NCI-H524 treated with DMSO at 0.1 percent for 48 hours (cell line): ENCODE data around the gene HECTD3.
A peak's percentile ranks its signal among the peaks of the same experiment; 100 is the strongest.
"Not testable (repeated sequence)": the region's sequence is repeated elsewhere in the genome, so short reads cannot be mapped to it uniquely, and the experiment has no call there.

Experiments used
- DNase-seq: peaks from one replicate; lab custom pipeline; 2025; lab: John Stamatoyannopoulos, UW

HECTD3 gene

DNA sequence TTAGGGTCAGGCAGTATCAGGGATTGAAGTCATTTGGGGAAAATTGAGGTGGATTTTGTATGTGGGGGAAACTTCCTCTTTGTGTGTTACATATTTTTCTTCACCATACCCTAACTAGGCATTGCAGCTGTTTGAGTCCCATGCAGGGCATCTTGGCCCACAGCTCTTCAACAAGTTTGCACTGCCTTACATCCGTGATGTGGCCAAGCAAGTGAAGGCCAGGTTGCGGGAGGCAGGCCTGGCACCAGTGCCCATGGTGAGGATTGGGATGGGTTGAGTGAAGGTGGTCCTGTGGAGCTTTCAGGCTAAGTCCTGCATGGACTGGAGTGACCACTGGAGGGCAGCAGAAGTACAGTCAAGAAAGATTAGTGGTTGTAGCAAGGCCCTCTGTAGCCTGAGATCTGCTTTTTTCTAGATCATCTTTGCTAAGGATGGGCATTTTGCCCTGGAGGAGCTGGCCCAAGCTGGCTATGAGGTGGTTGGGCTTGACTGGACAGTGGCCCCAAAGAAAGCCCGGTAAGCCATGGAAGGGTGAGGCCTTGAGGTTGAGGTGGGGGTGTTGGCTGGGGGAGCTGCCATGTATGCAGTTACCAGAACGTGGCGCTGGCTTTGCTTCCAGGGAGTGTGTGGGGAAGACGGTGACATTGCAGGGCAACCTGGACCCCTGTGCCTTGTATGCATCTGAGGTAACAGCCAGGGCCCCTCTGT, 3.4 kb upstream of the HECTD3 start:
- DNase-seq = peak; percentile 28

DNA sequence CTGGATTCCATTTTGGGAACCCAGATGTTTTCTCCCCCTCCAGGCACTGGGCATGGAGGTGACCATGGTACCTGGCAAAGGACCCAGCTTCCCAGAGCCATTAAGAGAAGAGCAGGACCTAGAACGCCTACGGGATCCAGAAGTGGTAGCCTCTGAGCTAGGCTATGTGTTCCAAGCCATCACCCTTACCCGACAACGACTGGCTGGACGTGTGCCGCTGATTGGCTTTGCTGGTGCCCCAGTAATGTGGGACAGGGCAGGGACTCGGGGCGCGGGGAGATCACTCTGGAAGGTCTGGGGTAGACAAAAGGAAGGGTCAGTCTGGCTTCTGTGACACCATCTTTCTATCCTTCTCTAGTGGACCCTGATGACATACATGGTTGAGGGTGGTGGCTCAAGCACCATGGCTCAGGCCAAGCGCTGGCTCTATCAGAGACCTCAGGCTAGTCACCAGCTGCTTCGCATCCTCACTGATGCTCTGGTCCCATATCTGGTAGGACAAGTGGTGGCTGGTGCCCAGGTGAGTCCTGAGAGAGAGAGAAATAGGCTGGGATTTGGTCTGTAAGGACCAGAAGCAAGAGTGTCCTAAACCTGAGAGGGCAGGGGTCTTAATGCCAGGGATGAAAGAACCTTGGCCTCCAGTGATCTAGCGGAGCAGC, 2.6 kb upstream of the HECTD3 start:
- DNase-seq = no peak

- DNase-seq = no peak
Observed at GRCh38 chr1:45012639-45013278, 1.6 kb upstream of the HECTD3 start.

DNA sequence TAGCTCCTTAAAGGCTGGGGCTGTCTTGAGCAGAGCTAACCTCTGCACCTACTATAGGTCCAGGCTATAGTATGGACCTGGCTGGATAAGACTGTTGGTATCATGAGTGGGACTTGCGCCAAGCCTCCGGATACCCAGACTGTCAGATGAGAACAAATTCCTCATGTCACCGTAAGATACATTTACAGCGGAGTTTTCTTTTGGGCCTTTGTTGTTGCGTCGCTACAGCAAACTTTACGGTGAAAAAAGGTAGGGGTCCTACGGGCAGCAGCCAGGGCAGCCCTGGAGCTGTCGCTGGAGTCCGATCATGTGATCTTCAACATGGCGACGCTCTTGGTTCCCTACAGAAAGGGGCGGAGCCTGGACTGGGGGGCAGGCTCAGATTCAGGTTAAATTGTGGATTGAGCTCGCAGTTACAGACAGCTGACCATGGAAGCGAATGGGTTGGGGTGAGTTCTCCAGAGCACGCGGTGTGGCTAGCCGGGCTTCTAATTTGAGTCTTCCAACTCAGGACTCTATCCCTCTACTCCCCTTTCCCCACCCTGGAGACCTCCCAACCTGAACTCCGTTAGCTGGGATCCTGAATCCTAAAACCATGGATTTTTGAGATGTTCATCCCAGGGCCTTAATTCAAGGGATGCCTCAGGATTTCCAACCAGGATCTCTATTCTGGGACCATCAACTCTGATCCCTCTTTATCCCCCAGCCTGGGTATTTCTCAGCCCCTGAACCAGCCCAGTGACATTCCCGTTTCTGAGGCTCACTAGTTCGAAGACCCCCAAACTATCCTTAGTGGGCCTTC, 914 bp upstream of the HECTD3 start, which contains the start of gene UROD:
TSS of gene UROD (plus strand) at position 418 of the 802 bp plus-strand sequence. CDS start at position 430, 12 bp downstream.
- peak; percentile 76 for DNase-seq

- no peak for DNase-seq
Observed at GRCh38 chr1:45009956-45010854, 919 bp downstream of the HECTD3 start.

GRCh38 chr1:45009296-45009865, 1.7 kb downstream of the HECTD3 start:
- no peak for DNase-seq

GRCh38 chr1:45008516-45008915, 2.6 kb downstream of the HECTD3 start:
- DNase-seq = no peak

GRCh38 chr1:45008076-45008475, 3.0 kb downstream of the HECTD3 start:
- no peak for DNase-seq

DNA sequence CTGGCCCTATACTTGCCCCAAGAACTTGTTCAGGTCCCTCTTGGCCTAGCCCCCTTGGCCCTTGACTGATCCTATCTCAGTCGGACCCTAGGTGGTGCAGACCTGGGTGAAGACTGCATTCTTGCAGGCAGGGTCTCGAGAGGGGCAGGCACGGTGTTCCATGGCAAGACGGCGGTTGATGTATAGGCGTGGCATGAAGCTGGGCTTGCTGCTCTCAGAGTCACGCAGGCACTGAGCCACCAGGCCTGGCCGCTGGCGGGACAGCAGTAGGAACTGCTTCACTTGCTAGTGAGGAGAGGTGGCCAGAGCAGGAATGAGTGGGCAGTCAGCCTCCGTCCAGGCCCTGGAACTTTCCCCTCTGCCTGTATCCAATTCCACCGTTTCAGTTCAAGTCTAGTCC, 3.8 kb downstream of the HECTD3 start:
- DNase-seq = no peak

DNA sequence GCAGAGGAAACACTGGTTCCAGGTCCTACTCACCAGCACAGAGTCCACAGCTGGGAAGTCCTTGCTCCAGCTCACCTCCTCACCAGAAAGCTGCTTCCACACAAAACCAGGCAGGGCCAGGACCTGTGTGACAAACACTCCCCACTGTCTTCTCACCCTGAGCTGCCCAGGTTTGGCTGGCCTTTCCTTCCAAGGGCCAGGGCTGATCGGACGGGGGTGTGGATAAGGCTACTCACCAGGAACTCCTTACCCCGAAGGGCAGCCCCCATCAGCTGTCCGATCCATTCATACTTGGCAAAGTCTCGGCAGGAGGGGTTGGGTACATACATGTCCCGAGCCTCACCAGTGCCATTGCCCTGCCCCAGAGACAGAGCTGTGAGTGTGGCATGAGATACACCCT, 5.4 kb downstream of the HECTD3 start:
- no peak for DNase-seq

GRCh38 chr1:45004281-45004920, 6.7 kb downstream of the HECTD3 start:
- no peak for DNase-seq

DNA sequence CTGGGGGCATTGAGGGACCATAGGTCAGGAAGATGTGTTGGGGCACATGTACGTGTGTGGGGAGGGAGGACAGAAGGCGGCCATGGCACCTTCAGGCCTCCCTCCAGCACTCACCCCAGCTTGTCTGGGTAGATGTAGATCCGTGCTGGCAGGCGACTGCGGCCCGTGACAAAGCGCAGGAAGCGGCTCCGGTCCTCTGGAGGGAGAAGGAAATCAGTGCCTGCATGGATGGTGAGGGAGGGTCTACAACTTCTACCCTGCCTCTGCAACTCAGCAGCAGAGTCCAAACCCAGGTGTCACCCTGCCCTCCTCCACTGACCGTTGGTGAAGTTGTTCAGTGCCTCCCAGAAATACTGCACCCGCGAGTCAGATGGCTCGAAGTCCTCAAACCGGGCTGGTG, 7.4 kb downstream of the HECTD3 start:
- no peak for DNase-seq

- DNase-seq = no peak
Observed at GRCh38 chr1:45002650-45003645, 8.2 kb downstream of the HECTD3 start.

GRCh38 chr1:45001576-45001975, 9.5 kb downstream of the HECTD3 start:
- not testable (repeated sequence) for DNase-seq

- no peak for DNase-seq
Observed at GRCh38 chr1:45001011-45001481, 10.1 kb downstream of the HECTD3 start.

DNA sequence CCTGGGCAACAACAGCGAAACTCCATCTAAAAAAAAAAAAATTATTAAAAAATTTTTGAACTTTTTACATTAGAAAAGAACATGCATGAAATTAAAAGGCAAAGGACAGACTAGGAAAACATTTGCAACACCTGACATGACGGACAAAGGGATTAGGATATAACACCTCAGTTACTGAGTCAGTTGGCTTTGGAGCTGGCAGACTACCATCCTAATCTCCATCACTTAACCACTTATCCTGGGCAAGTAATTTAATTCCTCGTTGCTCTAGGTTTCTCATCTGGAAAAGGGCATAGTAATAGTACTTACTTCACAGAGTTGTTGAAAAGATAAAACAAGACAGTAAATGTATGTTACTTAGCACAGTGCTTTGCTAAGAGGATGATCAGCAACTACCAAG, 11.9 kb downstream of the HECTD3 start:
- peak; percentile 45 for DNase-seq

GRCh38 chr1:44995467-44996238, 15.5 kb downstream of the HECTD3 start:
- no peak for DNase-seq

GRCh38 chr1:44994309-44994898, 16.7 kb downstream of the HECTD3 start:
- DNase-seq = no peak
